ENCODE measurements around the gene ECI2. TPM values are rescaled to one million over a fixed set of nuclear protein-coding genes. Genes with fewer than 3 reads are reported as not detected.

Gene ECI2
- polyA plus RNA-seq, 1 of the 3 experiments (the other 2 are of a cell fraction), result 45.1 TPM

DNA sequence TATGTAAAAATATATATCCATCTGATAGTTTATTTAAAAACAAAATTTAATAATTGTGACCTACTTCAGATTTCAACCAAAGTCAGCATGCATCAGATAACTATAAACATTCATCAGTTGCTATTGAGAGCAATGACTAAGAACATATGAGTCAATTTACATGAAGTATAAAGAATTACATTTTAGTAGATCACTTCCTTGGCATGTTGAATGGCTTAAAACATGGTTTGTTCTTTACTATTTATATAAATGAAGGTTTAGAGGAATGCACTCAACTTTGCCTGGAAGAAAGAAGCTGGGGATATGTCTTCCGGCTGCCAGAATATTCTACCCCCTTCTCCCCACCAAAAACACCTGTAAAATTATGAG lies 50.1 kb downstream of the ECI2 start:
- ChIA-PET CTCF (interaction anchor here (0.6 to 1.4 kb wide), 2 partner anchors 28 to 30 kb away, joined by 3 to 5 read pairs; no protein-coding TSS in a partner anchor), POLR2A (interaction anchor here (0.5 kb wide), 1 partner anchor 819 kb away, joined by 3 read pairs; no protein-coding TSS in a partner anchor)
- Histone ChIP-seq H3K27me3 (ENCODE audit: insufficient read depth) (no peaks in the 10 kb centered on the region), H3F3A (replicated peaks; ENCODE audit: insufficient read depth) (peaks cover 7% of the 10 kb centered on the region), H3K4me3 (ENCODE audit: low read depth in 2 of 2, low read length in 1 of 2) (no peak overlapping the region), H3K4me2 (no peak overlapping the region), H3K9ac (no peak overlapping the region), H4K20me1 (ENCODE audit: insufficient read depth) (no peaks in the 10 kb centered on the region), H2AFZ (ENCODE audit: low read depth) (no peak overlapping the region), H3K27ac (ENCODE audit: low read depth in 2 of 2, low read length in 1 of 2) (no peak overlapping the region), H3K36me3 (replicated peaks in 1 of 2; ENCODE audit: control insufficient read depth in 1 of 2, insufficient read depth in 2 of 2, low read length in 1 of 2) (no peaks in the 10 kb centered on the region), H3K9me2 (no peaks in the 10 kb centered on the region), H3K9me3 (no peaks in the 10 kb centered on the region), H3K4me1 (ENCODE audit: control insufficient read depth in 1 of 2, insufficient read depth in 2 of 2, low read depth in 1 of 2, low read length in 1 of 2) (no peaks in the 10 kb centered on the region), H3K79me2 (ENCODE audit: insufficient read depth) (no peaks in the 10 kb centered on the region)
- WGBS (ENCODE audit: low lambda C conversion rate), result 83% methylated on average over 1 of the region's 1 CpG
- TF ChIP-seq TAF1 (IDR thresholded peaks at IDR 0.05; ENCODE audit: borderline replicate concordance, low read depth, low read length) (no peak), FOSL2 (IDR thresholded peaks at IDR 0.05; ENCODE audit: borderline replicate concordance, low read depth) (0 out of 2 replicates have a peak, but pooled peaks have one; percentile 6), CHD2 (IDR thresholded peaks at IDR 0.05; ENCODE audit: low read length, partially characterized antibody) (no peak)
- DNase-seq, result no peak

DNA sequence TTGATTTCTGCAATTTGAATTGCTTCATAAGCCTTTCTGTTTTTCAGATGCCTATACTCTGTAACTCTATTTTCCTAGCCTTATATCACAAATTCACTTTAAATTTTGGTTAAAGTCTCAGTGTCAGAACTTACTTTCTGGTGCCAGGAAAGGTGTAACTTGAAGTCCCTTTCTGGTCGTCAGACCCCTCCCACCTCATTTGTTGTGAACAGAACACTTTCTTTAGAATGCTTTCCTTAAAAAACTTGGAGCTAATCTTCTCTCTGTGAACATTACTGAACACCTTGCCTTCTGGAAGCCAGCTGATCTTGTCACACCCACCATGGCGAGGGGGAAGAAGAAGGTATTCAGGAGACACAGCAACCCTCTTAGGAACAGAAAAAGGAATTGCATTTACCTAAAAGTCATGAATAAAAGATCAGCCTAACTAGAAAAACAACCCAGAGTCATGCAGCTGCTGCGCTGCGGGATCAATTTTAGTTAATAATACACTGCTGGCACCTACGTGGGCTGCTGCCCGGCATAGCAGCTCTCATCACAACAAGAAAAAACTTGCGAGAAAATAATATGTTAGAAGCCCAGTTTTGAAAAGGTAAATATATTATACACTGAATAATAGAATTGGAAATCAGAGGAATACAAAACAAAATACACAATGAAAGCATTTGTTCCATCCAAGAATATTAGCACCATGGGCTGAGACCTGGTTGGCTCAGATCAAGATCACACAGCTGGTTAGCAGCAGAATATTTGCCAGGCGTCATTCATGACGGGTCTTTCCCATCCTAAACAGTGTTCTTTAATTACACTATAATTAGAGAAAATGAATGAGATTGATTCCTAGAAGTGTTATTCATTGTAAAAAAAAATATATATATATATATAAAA lies 50.7 kb downstream of the ECI2 start:
- CTCF ChIA-PET, result interaction anchor here (0.7 to 1.4 kb wide), 3 partner anchors 27 to 71 kb away, joined by 3 read pairs; no protein-coding TSS in a partner anchor

More for the DNA sequence above, 50.7 kb downstream of the ECI2 start:
- Histone ChIP-seq H3K27ac (ENCODE audit: low read depth in 2 of 2, low read length in 1 of 2) (no peak overlapping the region), H3K4me3 (ENCODE audit: low read depth in 2 of 2, low read length in 1 of 2) (no peak overlapping the region), H3K36me3 (replicated peaks in 1 of 2; ENCODE audit: control insufficient read depth in 1 of 2, insufficient read depth in 2 of 2, low read length in 1 of 2) (no peaks in the 10 kb centered on the region), H3K9ac (no peak overlapping the region), H3K9me3 (no peaks in the 10 kb centered on the region), H3K9me2 (no peaks in the 10 kb centered on the region), H3K4me2 (no peak overlapping the region), H4K20me1 (ENCODE audit: insufficient read depth) (no peaks in the 10 kb centered on the region), H3F3A (replicated peaks; ENCODE audit: insufficient read depth) (peaks cover 7% of the 10 kb centered on the region), H3K4me1 (ENCODE audit: control insufficient read depth in 1 of 2, insufficient read depth in 2 of 2, low read depth in 1 of 2, low read length in 1 of 2) (no peaks in the 10 kb centered on the region), H2AFZ (ENCODE audit: low read depth) (no peak overlapping the region), H3K79me2 (ENCODE audit: insufficient read depth) (no peaks in the 10 kb centered on the region), H3K27me3 (ENCODE audit: insufficient read depth) (no peaks in the 10 kb centered on the region)
- WGBS (ENCODE audit: low lambda C conversion rate), result 86% methylated on average over 9 of the region's 9 CpGs
- DNase-seq, result no peak
- POLR2A ChIA-PET, result interaction anchor here (0.5 kb wide), 1 partner anchor 819 kb away, joined by 3 read pairs; no protein-coding TSS in a partner anchor
- TF ChIP-seq FOXM1 (IDR thresholded peaks at IDR 0.05; ENCODE audit: low read depth), result no peak
- TF ChIP-seq, protein P1, sequence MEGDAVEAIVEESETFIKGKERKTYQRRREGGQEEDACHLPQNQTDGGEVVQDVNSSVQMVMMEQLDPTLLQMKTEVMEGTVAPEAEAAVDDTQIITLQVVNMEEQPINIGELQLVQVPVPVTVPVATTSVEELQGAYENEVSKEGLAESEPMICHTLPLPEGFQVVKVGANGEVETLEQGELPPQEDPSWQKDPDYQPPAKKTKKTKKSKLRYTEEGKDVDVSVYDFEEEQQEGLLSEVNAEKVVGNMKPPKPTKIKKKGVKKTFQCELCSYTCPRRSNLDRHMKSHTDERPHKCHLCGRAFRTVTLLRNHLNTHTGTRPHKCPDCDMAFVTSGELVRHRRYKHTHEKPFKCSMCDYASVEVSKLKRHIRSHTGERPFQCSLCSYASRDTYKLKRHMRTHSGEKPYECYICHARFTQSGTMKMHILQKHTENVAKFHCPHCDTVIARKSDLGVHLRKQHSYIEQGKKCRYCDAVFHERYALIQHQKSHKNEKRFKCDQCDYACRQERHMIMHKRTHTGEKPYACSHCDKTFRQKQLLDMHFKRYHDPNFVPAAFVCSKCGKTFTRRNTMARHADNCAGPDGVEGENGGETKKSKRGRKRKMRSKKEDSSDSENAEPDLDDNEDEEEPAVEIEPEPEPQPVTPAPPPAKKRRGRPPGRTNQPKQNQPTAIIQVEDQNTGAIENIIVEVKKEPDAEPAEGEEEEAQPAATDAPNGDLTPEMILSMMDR (IDR thresholded peaks at IDR 0.05), result no peak
- TF ChIP-seq RAD21 (IDR thresholded peaks at IDR 0.05; ENCODE audit: low read length), result no peak
- TF ChIP-seq EZH2phosphoT487 (IDR thresholded peaks at IDR 0.05; ENCODE audit: borderline replicate concordance, low read depth), result no peak
